Left renal cortex interstitium (tissue), 4 donors: Measurements from ENCODE around the gene RUNX1. TPM values are rescaled to one million over a fixed set of nuclear protein-coding genes. Genes with fewer than 3 reads are reported as not detected.

Experiments used
- DNase-seq, 4 donors: peaks; one replicate each; pipeline ENCODE4 v3.0.0-alpha.2; 2013; ENCODE audit warnings: low read depth in 4 of 4, low spot score in 2 of 4, missing footprints in 1 of 4
- polyA plus RNA-seq, 4 donors: library from polyadenylated mRNA; unstranded; fragments of 120-200 nt; gene quantifications; one replicate each; pipeline ENCODE4 v1.2.1, GENCODE V29; 2013; ENCODE audit not compliant: insufficient read length in 4 of 4

RUNX1 gene
- polyA plus RNA-seq, 4 donors: 1.5 to 3.6 (median 2.7) TPM

- no peak for DNase-seq
These were observed 140.6 kb downstream of the RUNX1 start for GRCh38 chr21:34908419-34909055.

GRCh38 chr21:34907461-34908418, 141.4 kb downstream of the RUNX1 start:
- no peak for DNase-seq

- DNase-seq: no peak
These were observed 142.7 kb downstream of the RUNX1 start for GRCh38 chr21:34906401-34906800.

GRCh38 chr21:34905218-34905537, 143.9 kb downstream of the RUNX1 start:
- no peak for DNase-seq

- no peak for DNase-seq
These were observed 144.4 kb downstream of the RUNX1 start for GRCh38 chr21:34904526-34905217.

GRCh38 chr21:34900376-34900775, 148.7 kb downstream of the RUNX1 start:
- DNase-seq: no peak

- no peak for DNase-seq
These were observed 149.3 kb downstream of the RUNX1 start for GRCh38 chr21:34899760-34900159.

GRCh38 chr21:34899302-34899701, 149.8 kb downstream of the RUNX1 start:
- DNase-seq: no peak

GRCh38 chr21:34897828-34898227, 151.3 kb downstream of the RUNX1 start:
- DNase-seq: no peak

- no peak for DNase-seq
These were observed 154.7 kb downstream of the RUNX1 start for GRCh38 chr21:34894401-34894800.

GRCh38 chr21:34892209-34892608, 156.9 kb downstream of the RUNX1 start:
- no peak for DNase-seq

- no peak for DNase-seq
These were observed 157.5 kb downstream of the RUNX1 start for GRCh38 chr21:34891613-34891943.

GRCh38 chr21:34890724-34891612, 158.1 kb downstream of the RUNX1 start:
- no peak for DNase-seq

- DNase-seq: no peak
These were observed 158.7 kb downstream of the RUNX1 start for GRCh38 chr21:34890470-34890723.

- DNase-seq: no peak
These were observed 159.2 kb downstream of the RUNX1 start for GRCh38 chr21:34889676-34890469.

GRCh38 chr21:34889320-34889675, 159.8 kb downstream of the RUNX1 start:
- no peak for DNase-seq

GRCh38 chr21:34888569-34889319, 160.4 kb downstream of the RUNX1 start:
- DNase-seq: peak in 1 of 4 donors; percentile 85

GRCh38 chr21:34887725-34888568, 161.2 kb downstream of the RUNX1 start:
- DNase-seq: no peak

GRCh38 chr21:34887105-34887442, 162.0 kb downstream of the RUNX1 start:
- DNase-seq: no peak
